HG03196 (cell line): Measurements from ENCODE around the gene RGS9.
"Not testable (repeated sequence)": the region's sequence is repeated elsewhere in the genome, so short reads cannot be mapped to it uniquely, and the experiment has no call there.

Experiments
- ATAC-seq: cut with Tn5 transposase; IDR thresholded peaks from one replicate; pipeline ENCODE4 v1.9.1; 2021; ENCODE audit not compliant: unreplicated experiment

RGS9 gene

GRCh38 chr17:65137021-65137939, at the start of gene RGS9:
RGS9 (plus strand) TSS chr17:65137370; CDS start chr17:65137541, 171 bp downstream.
- peak; percentile 87 for ATAC-seq

- ATAC-seq, result no peak
These were observed 48.4 kb upstream of the RGS9 start for GRCh38 chr17:65088621-65089360.

- no peak for ATAC-seq
These were observed 44.9 kb upstream of the RGS9 start for GRCh38 chr17:65092262-65092661.

- ATAC-seq, result not testable (repeated sequence)
These were observed 44.3 kb upstream of the RGS9 start for GRCh38 chr17:65092721-65093356.

- no peak for ATAC-seq
These were observed 43.2 kb upstream of the RGS9 start for GRCh38 chr17:65093930-65094329.

- ATAC-seq, result no peak
These were observed 41.7 kb upstream of the RGS9 start for GRCh38 chr17:65095465-65095864.

- not testable (repeated sequence) for ATAC-seq
These were observed 40.8 kb upstream of the RGS9 start for GRCh38 chr17:65096382-65096781.

- no peak for ATAC-seq
These were observed 40.1 kb upstream of the RGS9 start for GRCh38 chr17:65097110-65097509.

GRCh38 chr17:65099475-65099874, 37.7 kb upstream of the RGS9 start:
- ATAC-seq, result no peak

GRCh38 chr17:65099941-65100315, 37.2 kb upstream of the RGS9 start:
- peak; percentile 76 for ATAC-seq

- peak; percentile 63 for ATAC-seq
These were observed 36.6 kb upstream of the RGS9 start for GRCh38 chr17:65100316-65101140.

GRCh38 chr17:65101371-65101770, 35.8 kb upstream of the RGS9 start:
- ATAC-seq, result no peak

- ATAC-seq, result no peak
These were observed 34.9 kb upstream of the RGS9 start for GRCh38 chr17:65102235-65102634.

GRCh38 chr17:65102788-65103187, 34.4 kb upstream of the RGS9 start:
- no peak for ATAC-seq

- ATAC-seq, result no peak
These were observed 33.7 kb upstream of the RGS9 start for GRCh38 chr17:65103431-65103830.

- ATAC-seq, result no peak
These were observed 33.3 kb upstream of the RGS9 start for GRCh38 chr17:65103896-65104295.

- ATAC-seq, result no peak
These were observed 32.6 kb upstream of the RGS9 start for GRCh38 chr17:65104541-65104940.

- ATAC-seq, result no peak
These were observed 32.2 kb upstream of the RGS9 start for GRCh38 chr17:65104973-65105372.

- no peak for ATAC-seq
These were observed 29.0 kb upstream of the RGS9 start for GRCh38 chr17:65108152-65108551.

GRCh38 chr17:65109543-65109942, 27.6 kb upstream of the RGS9 start:
- no peak for ATAC-seq
